Neuronal stem cell (in vitro differentiated cells): ENCODE data around the gene SHC2.
A peak's percentile ranks its signal among the peaks of the same experiment; 100 is the strongest.

Source experiments
- DNase-seq: peaks from one replicate; pipeline ENCODE4 v3.0.0-alpha.2; 2013; ENCODE audit warnings: low spot score
- H2AFZ ChIP-seq: one replicate; pipeline ENCODE4 v1.6.1; 2013; ENCODE audit warnings: mild to moderate bottlenecking, low read length, inconsistent platforms
- H2AK5ac ChIP-seq: 2 replicates; pipeline ENCODE4 v1.6.1; 2013; ENCODE audit warnings: low read depth, mild to moderate bottlenecking, inconsistent platforms, low read length, moderate library complexity, mixed read lengths
- H2BK120ac ChIP-seq: 2 replicates; pipeline ENCODE4 v1.6.1; 2013; ENCODE audit warnings: low read depth, mild to moderate bottlenecking, inconsistent platforms, low read length, moderate library complexity, mixed read lengths
- H2BK12ac ChIP-seq: one replicate; pipeline ENCODE4 v1.6.1; 2013; ENCODE audit warnings: low read length, inconsistent platforms
- H2BK15ac ChIP-seq: 2 replicates; pipeline ENCODE4 v1.6.1; 2013; ENCODE audit warnings: mild to moderate bottlenecking, low read length, inconsistent platforms, mixed read lengths
- H2BK5ac ChIP-seq: one replicate; pipeline ENCODE4 v1.6.1; 2013; ENCODE audit warnings: inconsistent platforms, mild to moderate bottlenecking, low read length, moderate library complexity
- H3K14ac ChIP-seq: one replicate; pipeline ENCODE4 v1.6.1; 2013; ENCODE audit warnings: low read length, inconsistent platforms
- H3K18ac ChIP-seq: 2 replicates; pipeline ENCODE4 v1.6.1; 2013; ENCODE audit warnings: low read length, inconsistent platforms
- H3K23ac ChIP-seq: 2 replicates; pipeline ENCODE4 v1.6.1; 2013; ENCODE audit warnings: low read depth, mild to moderate bottlenecking, mixed read lengths, low read length, inconsistent platforms; ENCODE audit not compliant: poor library complexity
- H3K27ac ChIP-seq: replicated peaks from 3 replicates; pipeline ENCODE4 v1.5.1; 2013; ENCODE audit warnings: low read length, inconsistent platforms
- H3K27me3 ChIP-seq, 3 experiments: 2 replicates each; pipeline ENCODE4 v1.6.1; 2013; ENCODE audit warnings: low read length in 3 of 3, mild to moderate bottlenecking in 2 of 3, inconsistent platforms in 1 of 3, low read depth in 1 of 3, mixed read lengths in 1 of 3, moderate library complexity in 1 of 3; ENCODE audit not compliant: control insufficient read depth in 3 of 3, insufficient read depth in 3 of 3
- H3K36me3 ChIP-seq, 2 donors: replicated peaks in 1 of 2; 2 replicates each; pipeline ENCODE4 v1.6.1; 2013; ENCODE audit warnings: low read length in 2 of 2; ENCODE audit not compliant: control insufficient read depth in 2 of 2, insufficient read depth in 2 of 2
- H3K4ac ChIP-seq: 2 replicates; pipeline ENCODE4 v1.6.1; 2013; ENCODE audit warnings: inconsistent platforms, mild to moderate bottlenecking, low read length, moderate library complexity
- H3K4me1 ChIP-seq, 2 donors: 1 replicate in 1 of 2; 2 replicates in 1 of 2; pipeline ENCODE4 v1.6.1; 2013; ENCODE audit warnings: low read length in 2 of 2, low read depth in 1 of 2; ENCODE audit not compliant: control insufficient read depth in 2 of 2, insufficient read depth in 1 of 2
- H3K4me2 ChIP-seq: one replicate; pipeline ENCODE4 v1.6.1; 2013; ENCODE audit warnings: mild to moderate bottlenecking, low read length, inconsistent platforms; ENCODE audit not compliant: insufficient read depth, poor library complexity, severe bottlenecking
- H3K4me3 ChIP-seq, 2 donors: 2 replicates each; pipeline ENCODE4 v1.5.1; 2013; ENCODE audit warnings: low read length in 2 of 2, mild to moderate bottlenecking in 2 of 2, inconsistent platforms in 1 of 2, moderate library complexity in 1 of 2
- H3K79me1 ChIP-seq: one replicate; pipeline ENCODE4 v1.6.1; 2013; ENCODE audit warnings: low read depth, mild to moderate bottlenecking, inconsistent platforms, low read length, moderate library complexity
- H3K9ac ChIP-seq: one replicate; pipeline ENCODE4 v1.6.1; 2013; ENCODE audit warnings: mild to moderate bottlenecking, low read depth, low read length, inconsistent platforms; ENCODE audit not compliant: poor library complexity
- H3K9me3 ChIP-seq, 2 donors: replicated peaks in 1 of 2; 2 replicates each; pipeline versions ENCODE3 to v1.6.1; 2013; ENCODE audit warnings: low read length in 2 of 2, mild to moderate bottlenecking in 2 of 2, inconsistent platforms in 1 of 2, low read depth in 1 of 2, mixed read lengths in 1 of 2, moderate library complexity in 1 of 2; ENCODE audit not compliant: control insufficient read depth in 2 of 2, insufficient read depth in 1 of 2
- H4K8ac ChIP-seq: one replicate; pipeline ENCODE4 v1.6.1; 2013; ENCODE audit warnings: low read depth, mild to moderate bottlenecking, inconsistent platforms, low read length, moderate library complexity
- H4K91ac ChIP-seq: one replicate; pipeline ENCODE4 v1.6.1; 2013; ENCODE audit warnings: low read length, low read depth, mild to moderate bottlenecking, inconsistent platforms; ENCODE audit not compliant: poor library complexity
- WGBS, 2 donors: extraction: QIAGEN DNeasy Blood & Tissue Kit; methylation state at CpG; one replicate each; pipeline ENCODE4 v1.1.7; 2013; ENCODE audit warnings: missing lambda C conversion rate in 2 of 2, mixed read lengths in 1 of 2; ENCODE audit not compliant: insufficient read length in 2 of 2, insufficient replicate concordance in 1 of 2; ENCODE audit errors: extremely low coverage in 2 of 2; 5-methylcytosine and 5-hydroxymethylcytosine counted together

SHC2 gene

GRCh38 chr19:406135-406781 lies 54.6 kb downstream of the SHC2 start:
- Histone ChIP-seq H3K23ac (peak overlapping the region; percentile 59), H3K27me3 (peaks cover 0 to 10% (median 5%) of the 10 kb centered on the region in 3 experiments), H3K9ac (no peak overlapping the region), H3K4me3 (no peak overlapping the region), H2AFZ (no peak overlapping the region), H3K36me3 (no peaks in the 10 kb centered on the region), H3K18ac (no peak overlapping the region), H2AK5ac (peak overlapping the region; percentile 73), H3K4me2 (peak overlapping the region; percentile 11), H3K4ac (no peak overlapping the region), H3K79me1 (peaks cover 7% of the 10 kb centered on the region), H2BK12ac (peak overlapping the region; percentile 97), H3K27ac (no peak overlapping the region), H3K14ac (no peak overlapping the region), H4K91ac (no peak overlapping the region), H2BK5ac (no peak overlapping the region), H4K8ac (no peak overlapping the region), H2BK120ac (no peak overlapping the region), H3K4me1 (peaks cover 8 to 9% of the 10 kb centered on the region in 2 donors), H3K9me3 (peaks cover 5 to 6% of the 10 kb centered on the region in 2 donors), H2BK15ac (peak overlapping the region; percentile 43)
- no peak for DNase-seq
- no CpG with 5 or more reads among the region's 41 CpGs for WGBS, 2 donors

- H3K4me2 ChIP-seq: no peak overlapping the region
- H2BK15ac ChIP-seq: peak overlapping the region; percentile 90
- peak overlapping the region; percentile 12 for H3K27ac ChIP-seq
- peak overlapping the region; percentile 77 for H3K18ac ChIP-seq
- no peak for DNase-seq
- peaks cover 7% of the 10 kb centered on the region for H3K79me1 ChIP-seq
- H3K9me3 ChIP-seq: peaks cover 2 to 5% of the 10 kb centered on the region in 2 donors
- no peak overlapping the region for H3K4ac ChIP-seq
- no peak overlapping the region for H2AFZ ChIP-seq
- H3K27me3 ChIP-seq: peaks cover 0 to 9% (median 5%) of the 10 kb centered on the region in 3 experiments
- no peak overlapping the region for H2BK5ac ChIP-seq
- no peak overlapping the region for H3K4me3 ChIP-seq
- no peak overlapping the region for H2BK12ac ChIP-seq
- no peak overlapping the region for H4K91ac ChIP-seq
- H3K14ac ChIP-seq: no peak overlapping the region
- peaks cover 8 to 9% of the 10 kb centered on the region in 2 donors for H3K4me1 ChIP-seq
- H3K36me3 ChIP-seq: no peaks in the 10 kb centered on the region
- WGBS, 2 donors: no CpG with 5 or more reads among the region's 29 CpGs
- H2BK120ac ChIP-seq: no peak overlapping the region
- H4K8ac ChIP-seq: no peak overlapping the region
- peak overlapping the region; percentile 59 for H3K23ac ChIP-seq
- peak overlapping the region; percentile 73 for H2AK5ac ChIP-seq
- H3K9ac ChIP-seq: peak overlapping the region; percentile 30
Observed at GRCh38 chr19:405121-405965, 55.5 kb downstream of the SHC2 start.

GRCh38 chr19:403221-404027 lies 57.4 kb downstream of the SHC2 start:
- H3K27ac ChIP-seq: no peak overlapping the region
- DNase-seq: no peak
- H3K4ac ChIP-seq: peak overlapping the region; percentile 76
- H3K23ac ChIP-seq: peak overlapping the region; percentile 99
- no peaks in the 10 kb centered on the region for H3K27me3 ChIP-seq
- H2BK15ac ChIP-seq: peak overlapping the region; percentile 75
- no CpG with 5 or more reads among the region's 38 CpGs for WGBS, 2 donors
- H3K4me3 ChIP-seq: peak overlapping the region in 1 of 2 donors; percentile 40
- H3K36me3 ChIP-seq: no peaks in the 10 kb centered on the region
- H3K9me3 ChIP-seq: peaks cover 0 to 5% of the 10 kb centered on the region in 2 donors
- H3K79me1 ChIP-seq: peaks cover 7% of the 10 kb centered on the region
- peak overlapping the region; percentile 92 for H4K91ac ChIP-seq
- peak overlapping the region; percentile 98 for H2BK12ac ChIP-seq
- H3K14ac ChIP-seq: peak overlapping the region; percentile 100
- peak overlapping the region; percentile 92 for H4K8ac ChIP-seq
- peak overlapping the region; percentile 83 for H3K18ac ChIP-seq
- H2AFZ ChIP-seq: no peak overlapping the region
- peak overlapping the region; percentile 84 for H3K9ac ChIP-seq
- no peak overlapping the region for H2BK120ac ChIP-seq
- peak overlapping the region; percentile 90 for H2AK5ac ChIP-seq
- no peak overlapping the region for H3K4me2 ChIP-seq
- peak overlapping the region; percentile 39 for H2BK5ac ChIP-seq
- H3K4me1 ChIP-seq: peaks cover 2 to 3% of the 10 kb centered on the region in 2 donors
